GM13976 (cell line): ENCODE data around the gene LMO2.

Source experiments
- DNase-seq: peaks from one replicate; pipeline ENCODE4 v3.0.0; 2012; ENCODE audit warnings: low spot score
- CTCF ChIP-seq: IDR thresholded peaks from 2 replicates; pipeline ENCODE4 v1.5.1; 2012; ENCODE audit warnings: borderline replicate concordance, mild to moderate bottlenecking; ENCODE audit not compliant: insufficient read depth; ENCODE audit errors: extremely low read depth, missing control alignments, control extremely low read depth
- in situ Hi-C: fragments of 300-500 bp; cut with MboI; formaldehyde crosslinking; loops from one replicate; pipeline ENCODE4 v1.12.0; 2022; ENCODE audit warnings: low sequenced_read_pairs, mixed read lengths, inconsistent platforms; ENCODE audit not compliant: unreplicated experiment

The LMO2 gene

GRCh38 chr11:33889821-33890378, 2.0 kb downstream of the LMO2 start:
- no peak for DNase-seq
- in situ Hi-C loops = no loop called here
- no peak for TF ChIP-seq CTCF

- in situ Hi-C loops = no loop called here
- DNase-seq = no peak
- no peak for TF ChIP-seq CTCF
Observed at GRCh38 chr11:33889296-33889695, 2.6 kb downstream of the LMO2 start.

GRCh38 chr11:33887886-33888285, 4.0 kb downstream of the LMO2 start:
- TF ChIP-seq CTCF = no peak
- in situ Hi-C loops = no loop called here
- no peak for DNase-seq

GRCh38 chr11:33885338-33886005, 6.4 kb downstream of the LMO2 start:
- no peak for DNase-seq
- in situ Hi-C loops = no loop called here
- no peak for TF ChIP-seq CTCF

GRCh38 chr11:33884601-33885000, 7.3 kb downstream of the LMO2 start:
- TF ChIP-seq CTCF = no peak
- DNase-seq = no peak
- in situ Hi-C loops = no loop called here

- DNase-seq = no peak
- in situ Hi-C loops = no loop called here
- no peak for TF ChIP-seq CTCF
Observed at GRCh38 chr11:33884035-33884434, 7.8 kb downstream of the LMO2 start.
